CD4-positive, alpha-beta T cell treated with Interleukin-2 at 100 ng/mL for 4 hours (primary cell): Measurements from ENCODE around the gene SLIT1.

Source experiments
- DNase-seq: peaks from one replicate; pipeline ENCODE4 v3.0.0-alpha.2; 2020; ENCODE audit warnings: low spot score

Gene SLIT1

DNA sequence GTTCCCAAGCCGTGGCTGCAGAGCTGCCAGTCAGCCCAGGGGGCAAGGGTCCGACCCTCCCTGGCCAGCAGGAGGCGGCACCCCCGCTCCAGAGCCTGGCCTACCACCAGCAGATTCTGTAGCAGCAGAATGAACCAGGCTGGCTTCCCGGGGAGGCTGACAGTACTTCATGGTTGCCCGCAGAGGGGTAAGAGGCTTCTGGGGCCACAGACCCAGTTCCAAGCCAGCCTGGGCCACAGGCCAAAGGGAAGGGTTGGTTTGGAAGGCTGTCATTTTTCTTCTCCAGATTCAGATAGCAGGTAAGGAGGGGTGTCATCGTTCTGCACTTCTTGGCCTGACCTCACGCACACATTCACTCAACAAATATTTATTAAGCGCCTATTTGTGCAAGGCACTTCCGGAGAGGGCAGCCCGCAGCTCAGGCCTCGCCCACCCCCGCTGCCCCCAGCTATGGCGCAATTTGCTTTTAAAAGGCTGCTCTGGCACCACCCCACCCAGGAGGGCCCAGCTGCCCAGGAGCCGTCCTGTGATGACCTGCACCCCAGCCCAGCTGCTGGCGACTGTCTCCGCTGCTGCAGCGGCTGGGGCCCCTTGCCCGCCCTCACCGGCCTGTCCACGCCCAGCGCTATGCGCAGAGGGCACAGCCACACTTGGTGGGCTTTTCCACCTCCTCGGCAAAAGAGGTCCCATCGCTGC lies 185.1 kb downstream of the SLIT1 start:
- no peak for DNase-seq

DNA sequence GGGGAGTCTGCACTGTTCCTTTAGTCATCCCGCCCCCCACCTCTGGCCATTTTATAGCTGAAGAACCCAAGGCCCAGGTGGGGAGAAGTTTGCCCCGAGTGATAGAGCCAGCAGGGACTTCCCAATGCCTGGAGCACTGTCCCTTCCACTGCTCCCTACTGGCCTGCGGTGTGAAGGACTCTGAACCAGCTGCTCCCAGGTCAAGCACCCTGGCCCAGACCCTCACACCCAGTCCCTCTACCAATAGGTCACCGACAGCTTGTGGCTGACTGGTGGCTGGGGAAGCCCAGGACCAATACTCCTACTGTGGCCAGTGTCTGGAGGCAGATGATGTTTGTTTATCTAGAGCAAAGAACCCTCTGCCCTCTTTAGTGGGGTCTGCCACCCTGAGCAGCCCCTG lies 185.8 kb downstream of the SLIT1 start:
- DNase-seq, result no peak

DNA sequence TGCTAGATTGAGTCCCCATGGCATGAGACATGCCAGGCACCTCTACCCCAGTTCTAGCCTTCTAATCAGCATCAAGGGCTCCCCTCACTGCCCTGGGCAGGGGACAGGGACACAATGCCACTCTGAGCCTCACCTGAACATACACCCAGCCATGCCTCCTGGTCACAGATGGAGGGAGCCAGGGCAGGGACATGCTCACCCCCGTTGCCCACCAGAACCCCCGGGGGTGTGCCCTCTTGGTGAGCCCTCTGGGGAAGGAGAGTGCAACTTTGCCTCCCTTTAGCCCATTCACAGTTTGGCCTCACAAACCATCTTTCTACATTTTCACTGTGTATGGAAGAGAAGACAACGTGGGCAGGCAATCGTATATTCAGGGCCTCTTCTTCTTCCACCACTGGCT lies 186.4 kb downstream of the SLIT1 start:
- DNase-seq, result no peak

DNA sequence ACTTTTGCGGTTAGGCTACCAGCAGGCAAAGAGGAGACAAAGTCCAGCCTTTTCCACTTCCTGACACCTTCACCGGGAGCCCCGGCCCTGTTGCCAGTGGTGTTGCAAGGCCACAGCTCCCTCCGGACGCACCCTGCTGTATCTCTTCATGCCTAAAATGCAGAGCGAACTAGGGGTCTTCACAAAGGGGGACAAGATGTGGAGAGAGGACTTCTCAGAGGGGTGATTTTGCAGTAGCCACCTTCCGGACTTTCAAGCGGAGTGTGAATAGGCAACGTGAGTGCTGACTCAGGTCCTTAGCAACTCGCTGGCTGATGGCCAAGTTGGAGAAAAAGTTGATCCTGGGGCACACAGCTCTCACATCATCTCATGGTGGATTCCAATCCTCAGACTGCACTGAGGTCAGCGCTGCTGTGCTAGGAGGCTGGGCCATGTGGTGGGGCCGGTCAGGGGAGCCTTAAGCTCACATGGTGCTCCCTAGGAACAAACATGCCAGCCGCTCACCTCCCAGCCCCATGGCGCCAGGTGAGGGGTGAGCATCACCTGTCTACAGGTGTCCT lies 187.3 kb downstream of the SLIT1 start:
- DNase-seq, result no peak

DNA sequence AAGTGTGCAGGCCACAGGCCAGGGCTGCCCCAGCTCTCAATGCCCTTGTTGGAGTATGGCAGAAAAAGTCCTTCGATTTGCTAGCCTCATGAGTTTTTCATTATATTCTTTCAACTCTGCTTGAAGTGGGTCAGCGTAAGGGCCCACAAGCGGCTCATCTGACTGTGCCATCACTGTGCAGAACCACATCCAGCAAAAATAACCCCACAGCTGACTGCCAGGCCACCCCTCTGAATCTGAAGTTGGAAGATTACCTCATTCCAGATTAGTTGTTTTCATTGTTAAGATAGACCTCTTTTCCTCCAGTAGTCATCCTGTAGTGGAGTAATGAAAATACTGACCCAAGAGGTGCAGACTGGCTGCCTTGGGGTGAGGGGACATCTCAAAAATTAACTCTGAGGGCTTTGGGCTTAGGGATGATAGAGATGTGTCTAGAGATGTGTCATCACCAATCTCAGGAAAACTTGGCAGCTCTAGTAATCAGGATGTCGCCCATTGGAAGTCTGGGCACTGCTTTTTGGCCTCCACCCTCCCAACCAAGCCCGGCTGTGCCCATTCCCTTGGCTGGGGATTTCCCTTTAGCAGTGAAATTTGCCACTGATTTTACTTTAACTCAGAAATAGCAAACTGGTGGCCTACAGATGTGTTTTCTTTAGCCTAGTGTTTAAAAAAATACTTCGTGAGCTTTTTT lies 189.3 kb downstream of the SLIT1 start:
- DNase-seq, result no peak

DNA sequence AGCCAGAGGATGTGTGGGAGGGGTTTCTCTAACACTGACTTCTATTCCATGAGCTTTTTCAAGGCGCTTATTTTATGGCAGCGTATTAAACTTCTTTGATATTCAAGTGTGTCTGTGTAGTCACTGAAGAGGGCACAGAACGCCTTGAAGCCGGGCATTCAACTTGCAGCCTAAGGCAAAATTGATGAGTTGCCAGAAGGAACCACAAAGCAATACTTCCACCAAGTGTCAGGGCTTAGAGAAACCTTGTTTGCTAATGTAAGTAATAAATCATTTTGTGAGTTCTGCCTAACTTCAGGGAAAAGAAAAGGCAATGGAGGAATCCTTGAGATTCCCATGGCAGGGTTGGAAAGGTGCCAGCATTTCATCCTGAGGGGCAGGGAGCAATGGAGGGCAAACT lies 189.9 kb downstream of the SLIT1 start:
- no peak for DNase-seq

DNA sequence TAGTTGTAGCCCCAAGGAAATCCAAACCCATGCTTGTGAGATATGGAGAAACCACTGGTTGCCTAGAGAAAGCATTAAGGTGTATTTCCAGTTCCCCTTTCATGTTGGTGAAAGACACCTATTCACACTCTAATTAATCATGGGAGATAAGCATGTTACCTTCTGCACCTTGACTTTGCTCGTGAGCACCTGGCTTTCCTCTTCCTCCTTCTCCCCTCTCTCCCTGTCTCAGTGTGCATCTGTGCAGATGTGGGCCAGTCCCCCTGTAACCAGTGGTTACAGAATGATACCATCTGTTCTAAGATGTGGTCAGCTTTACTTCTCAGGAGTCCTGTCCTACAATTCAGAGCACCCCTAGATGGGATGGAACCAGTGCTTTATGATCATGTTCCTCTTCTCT lies 193.0 kb downstream of the SLIT1 start:
- no peak for DNase-seq

DNA sequence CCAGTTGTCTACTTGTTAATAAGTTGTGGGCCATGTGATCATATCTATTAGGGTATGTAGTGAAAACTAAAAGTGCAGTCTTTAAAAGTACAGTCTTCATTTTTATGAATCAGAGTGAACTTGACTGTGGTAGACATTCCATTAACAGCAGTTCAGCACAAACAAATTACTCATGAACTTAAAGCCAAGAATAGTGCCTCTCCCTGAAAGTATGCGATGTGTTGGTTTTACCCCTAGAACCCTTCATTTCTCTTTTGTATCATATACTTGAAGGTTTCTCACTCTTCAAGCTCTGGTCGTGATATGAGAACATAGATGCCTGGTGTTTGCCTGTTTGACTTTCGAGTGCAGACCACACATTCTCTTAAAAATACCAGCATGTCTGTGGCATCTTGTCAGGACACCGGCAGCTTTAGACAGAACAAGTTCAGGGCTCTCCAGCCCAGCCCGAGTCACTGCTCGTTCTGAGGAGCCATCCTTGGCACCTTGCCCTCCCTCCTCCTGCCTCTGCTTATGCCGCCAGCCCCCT lies 194.4 kb downstream of the SLIT1 start:
- no peak for DNase-seq

DNA sequence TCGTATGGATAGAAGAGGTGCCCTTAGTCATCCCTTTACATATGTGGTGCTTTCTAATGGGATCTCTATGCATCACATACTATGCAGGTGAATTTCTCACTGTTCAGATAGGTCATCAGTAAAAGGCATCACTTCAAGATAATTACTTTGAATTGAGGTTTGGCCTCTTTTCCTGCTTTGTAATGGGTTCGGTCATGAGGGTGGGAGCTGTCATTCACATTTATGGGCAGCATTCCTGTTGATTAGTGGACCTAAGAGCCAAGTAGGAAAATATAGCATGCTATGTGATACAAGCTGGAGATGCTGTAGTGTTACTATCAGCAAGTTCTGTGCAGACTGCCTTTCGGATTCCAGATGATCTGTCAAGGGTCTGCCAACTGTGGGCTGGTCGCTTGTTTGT lies 197.3 kb downstream of the SLIT1 start:
- no peak for DNase-seq

DNA sequence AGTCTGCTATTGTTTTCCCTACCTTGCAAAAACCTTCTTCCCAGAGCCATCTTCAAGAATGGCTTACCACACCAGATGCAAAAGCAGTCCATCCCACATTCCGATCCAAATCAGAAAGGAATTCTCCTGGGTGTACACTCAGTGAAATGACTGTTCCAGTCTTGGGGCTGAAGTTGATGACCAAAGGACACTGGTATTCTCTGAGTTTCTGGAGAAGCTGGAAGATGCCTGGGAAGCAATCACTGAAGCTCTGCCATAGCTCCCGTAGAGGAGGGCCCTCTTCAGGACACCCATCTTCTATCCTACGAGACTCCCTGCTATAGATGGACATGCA lies 197.9 kb downstream of the SLIT1 start:
- DNase-seq, result no peak

DNA sequence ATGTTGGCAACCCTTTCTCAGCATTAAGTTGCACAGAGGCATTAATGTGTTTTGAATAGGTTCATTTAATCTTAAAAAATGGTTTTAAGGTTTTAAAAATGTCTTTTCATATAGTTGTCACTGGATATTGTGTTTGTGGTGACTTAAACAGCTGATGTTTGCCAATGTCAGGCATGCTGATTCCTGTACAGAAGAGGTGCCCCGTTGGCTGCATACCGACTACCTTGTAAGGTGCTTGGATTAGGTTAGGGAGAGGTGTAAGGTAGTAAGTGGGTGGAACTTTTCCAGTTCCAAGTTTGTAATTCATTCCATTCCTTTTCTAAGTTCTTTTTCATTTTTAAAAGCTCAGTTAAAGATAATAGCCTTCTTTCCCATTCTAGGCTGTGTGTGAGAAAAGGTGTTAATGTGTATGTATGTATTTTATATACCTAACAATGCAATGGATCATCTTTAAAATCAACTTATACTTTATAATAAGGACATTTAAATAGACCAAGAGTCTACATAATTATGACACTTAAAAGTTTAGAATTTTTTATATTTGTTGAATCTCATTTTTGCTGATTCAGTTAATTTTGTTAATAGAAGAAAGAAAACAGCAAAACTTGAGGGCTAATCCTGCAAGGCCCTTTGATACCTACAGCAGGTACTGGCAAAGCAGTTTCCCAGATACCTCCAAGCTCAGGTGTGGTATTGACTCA lies 198.5 kb downstream of the SLIT1 start:
- no peak for DNase-seq

DNA sequence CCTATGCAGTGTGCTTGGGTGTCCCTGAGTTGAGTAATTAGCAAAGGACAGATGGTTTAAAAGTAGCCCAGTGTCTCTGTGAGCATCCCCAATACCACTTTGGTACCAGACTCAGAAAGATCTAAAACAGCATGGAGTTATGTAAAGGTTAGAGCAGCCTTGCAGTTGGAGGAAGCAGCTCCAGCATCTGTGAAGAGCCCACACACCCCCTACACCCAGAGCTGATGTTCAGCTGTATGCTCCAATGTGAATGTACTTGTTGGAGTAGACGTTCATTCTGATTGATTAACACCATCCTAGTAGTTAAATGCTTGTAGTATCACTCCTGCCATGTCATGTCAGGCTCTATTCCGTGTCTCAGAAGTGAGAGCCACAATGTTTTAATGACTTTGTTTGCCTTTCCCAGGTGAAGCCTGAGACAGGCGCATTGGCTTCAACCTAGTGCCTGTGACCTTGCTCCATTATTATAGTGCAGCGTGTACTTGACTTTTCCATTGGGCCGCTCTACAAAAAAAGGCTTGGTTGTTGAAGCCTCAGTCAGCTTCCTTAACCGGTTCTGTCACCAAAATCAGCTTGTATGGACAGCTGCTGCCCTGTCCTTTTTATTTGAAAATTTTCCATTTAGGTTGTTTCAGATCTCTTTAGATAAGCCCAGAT lies 199.4 kb downstream of the SLIT1 start:
- DNase-seq, result no peak

DNA sequence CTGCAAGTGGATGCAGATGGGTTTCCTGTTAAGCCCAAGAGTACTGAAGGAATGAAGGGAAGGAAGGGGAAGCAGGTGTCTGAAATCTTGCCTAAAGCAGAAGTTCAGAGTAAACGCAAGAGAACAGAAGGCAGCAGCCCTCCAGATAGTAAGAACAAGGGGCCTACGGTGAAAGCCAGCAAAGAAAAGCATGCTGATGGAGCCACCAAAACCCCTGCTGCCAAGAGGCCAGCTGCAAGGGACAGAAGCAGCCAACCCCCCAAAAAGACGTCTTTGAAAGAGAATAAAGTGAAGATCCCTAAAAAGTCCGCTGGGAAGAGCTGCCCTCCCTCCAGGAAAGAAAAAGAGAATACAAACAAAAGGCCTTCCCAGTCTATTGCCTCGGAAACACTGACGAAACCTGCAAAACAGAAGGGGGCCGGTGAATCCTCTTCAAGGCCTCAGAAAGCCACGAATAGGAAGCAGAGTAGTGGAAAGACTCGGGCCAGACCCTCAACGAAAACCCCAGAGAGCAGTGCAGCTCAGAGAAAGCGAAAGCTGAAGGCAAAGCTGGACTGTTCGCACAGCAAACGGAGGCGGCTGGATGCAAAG lies 201.1 kb downstream of the SLIT1 start:
- no peak for DNase-seq

DNA sequence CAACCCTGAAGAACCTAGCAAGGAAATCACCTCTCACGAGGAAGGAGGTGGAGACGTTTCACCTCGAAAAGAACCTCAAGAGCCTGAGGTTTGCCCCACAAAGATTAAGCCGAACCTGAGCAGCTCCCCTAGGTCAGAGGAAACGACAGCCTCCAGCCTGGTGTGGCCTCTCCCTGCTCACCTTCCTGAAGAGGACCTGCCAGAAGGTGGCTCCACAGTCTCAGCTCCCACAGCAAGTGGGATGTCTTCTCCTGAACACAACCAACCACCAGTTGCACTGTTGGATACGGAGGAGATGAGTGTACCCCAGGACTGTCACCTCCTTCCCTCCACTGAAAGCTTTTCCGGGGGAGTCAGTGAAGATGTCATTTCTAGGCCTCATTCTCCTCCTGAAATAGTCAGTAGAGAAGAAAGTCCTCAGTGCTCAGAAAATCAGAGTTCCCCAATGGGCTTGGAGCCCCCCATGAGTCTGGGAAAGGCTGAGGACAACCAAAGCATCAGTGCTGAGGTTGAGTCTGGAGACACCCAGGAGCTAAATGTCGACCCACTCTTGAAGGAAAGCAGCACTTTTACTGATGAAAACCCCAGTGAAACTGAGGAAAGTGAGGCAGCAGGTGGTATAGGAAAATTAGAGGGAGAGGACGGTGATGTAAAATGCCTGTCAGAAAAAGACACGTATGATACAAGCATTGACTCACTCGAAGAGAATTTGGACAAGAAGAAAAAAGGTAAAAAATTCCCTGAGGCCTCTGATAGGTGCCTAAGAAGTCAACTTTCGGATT lies 203.4 kb downstream of the SLIT1 start:
- no peak for DNase-seq

DNA sequence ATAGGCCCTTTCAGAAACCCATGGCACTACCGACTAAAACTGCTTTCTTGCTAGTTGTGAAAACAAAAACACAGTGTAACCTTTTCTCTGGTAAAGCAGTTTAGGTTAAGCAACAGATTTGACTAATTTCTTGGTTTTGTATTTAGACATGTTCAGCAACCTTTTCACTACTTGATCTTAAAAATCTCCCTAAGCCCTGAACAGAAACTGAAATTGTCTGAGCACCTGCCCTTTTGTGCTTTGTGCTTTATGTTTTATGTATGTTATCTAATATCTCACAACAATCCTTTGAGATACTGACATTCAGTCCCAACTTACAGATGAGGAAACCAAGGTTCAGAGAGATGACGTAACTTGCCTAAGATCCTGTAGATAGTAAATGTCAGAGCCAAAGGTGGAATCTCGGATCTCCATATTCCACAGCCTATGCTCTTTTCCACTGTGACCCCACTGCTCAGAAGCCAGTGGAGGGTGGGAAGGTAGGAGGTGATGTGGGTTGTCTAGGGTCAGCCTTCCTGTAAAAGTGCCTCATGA lies 207.1 kb downstream of the SLIT1 start:
- DNase-seq, result no peak

DNA sequence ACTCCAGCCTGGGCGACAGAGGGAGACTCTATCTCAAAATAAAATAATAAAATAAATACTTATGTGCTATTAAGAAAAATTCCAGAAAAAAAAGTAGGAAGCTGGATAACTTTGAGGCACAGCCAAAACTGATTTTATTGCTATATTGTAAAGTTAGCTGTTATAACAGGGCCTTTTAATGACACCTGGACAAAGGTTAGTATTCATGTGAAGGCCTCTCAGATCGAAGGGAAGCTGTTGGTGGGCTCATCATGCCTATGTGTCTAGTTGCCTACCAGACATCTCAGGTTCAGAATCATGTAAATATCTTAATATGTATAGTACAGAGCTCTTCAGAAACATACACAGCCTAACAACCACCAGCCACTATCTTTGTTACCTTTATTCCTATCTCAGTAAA lies 210.6 kb downstream of the SLIT1 start:
- no peak for DNase-seq

DNA sequence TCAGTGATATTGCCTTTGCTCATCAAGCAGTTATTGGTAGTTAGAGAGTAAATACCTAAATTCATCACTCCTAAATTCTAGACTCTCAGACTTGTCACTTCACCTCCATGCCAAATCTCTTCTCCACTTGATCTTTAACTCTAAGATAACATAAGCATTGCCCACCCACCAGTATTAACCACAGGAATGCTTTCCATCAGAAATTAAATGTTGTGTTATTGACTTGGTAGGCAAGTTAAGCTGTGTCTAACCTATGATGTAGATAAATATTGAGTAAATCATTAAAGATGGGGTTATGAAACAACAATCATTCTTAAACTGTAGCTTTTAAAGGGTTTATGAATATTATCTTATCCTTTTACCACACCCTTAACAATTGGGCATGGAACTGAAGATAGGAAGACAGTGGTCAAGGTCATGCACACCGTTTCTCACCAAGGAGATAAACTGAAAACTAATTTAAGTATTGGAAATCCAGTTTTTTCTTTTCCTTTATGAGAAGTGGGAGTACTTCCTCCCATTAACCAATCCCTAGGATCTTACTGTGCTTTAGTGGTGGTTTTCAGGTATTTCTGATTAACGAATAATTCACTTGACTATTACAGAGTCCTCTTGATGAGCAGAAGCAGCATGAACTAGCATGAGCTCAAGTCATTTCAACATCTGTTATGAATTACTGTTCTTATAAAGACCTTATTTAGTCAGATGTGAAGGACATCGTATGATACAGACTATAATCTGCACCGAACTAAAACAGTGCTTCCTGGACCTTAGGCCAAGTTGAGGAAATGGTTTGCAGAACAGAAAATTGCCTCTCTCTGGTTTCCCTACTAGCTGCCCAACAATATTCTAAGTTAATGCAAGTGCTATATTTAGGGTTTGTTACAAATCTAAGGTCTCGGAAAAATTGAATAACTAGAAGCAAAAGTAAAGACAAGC lies 211.7 kb downstream of the SLIT1 start:
- DNase-seq, result no peak

DNA sequence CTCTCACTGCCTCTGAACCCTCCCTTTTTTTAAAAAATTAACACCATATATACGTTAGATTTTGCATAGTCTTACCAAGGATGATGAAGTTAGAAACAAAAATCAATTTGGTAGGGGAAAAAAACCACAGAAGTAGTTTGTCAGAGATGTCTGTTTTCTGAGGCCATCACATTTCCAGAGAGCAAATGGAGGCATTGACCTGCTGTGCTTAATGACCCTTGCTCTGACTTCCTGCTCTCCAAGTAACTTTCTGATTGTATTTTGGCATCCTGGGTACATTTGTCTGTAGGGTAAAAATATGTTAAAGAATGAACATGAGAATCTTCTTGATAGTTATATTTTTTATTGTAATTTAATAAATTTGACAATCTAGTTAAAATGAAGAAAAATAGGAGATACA lies 213.5 kb downstream of the SLIT1 start:
- DNase-seq, result no peak

DNA sequence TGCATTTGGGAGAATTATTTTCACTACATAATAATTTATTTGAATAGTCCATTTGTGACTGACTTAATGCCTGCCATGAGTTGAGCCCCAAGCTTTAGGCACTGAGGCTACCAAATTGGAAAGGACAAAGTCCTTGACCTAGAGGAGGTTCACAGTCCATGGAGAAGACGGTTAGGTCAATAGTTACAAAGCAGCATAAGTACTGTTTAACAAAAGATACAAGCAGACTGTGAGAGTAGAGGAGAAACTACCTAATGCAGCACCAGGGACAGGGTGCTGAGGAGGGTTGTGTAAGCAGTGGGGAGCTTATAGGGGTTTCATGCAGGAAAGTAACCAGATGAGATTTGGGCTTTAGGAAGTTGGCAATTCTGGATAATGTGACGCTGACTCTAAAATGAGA lies 214.4 kb downstream of the SLIT1 start:
- DNase-seq, result no peak
